ENCODE measurements around the gene PCSK1N.

GRCh38 chrX:48827654-48827968 is 7.8 kb downstream of the PCSK1N start:
- TF ChIP-seq EZH2phosphoT487 (IDR thresholded peaks at IDR 0.05; ENCODE audit: borderline replicate concordance): no peak
- no peak for TF ChIP-seq CTCF (conservative IDR thresholded peaks at IDR 0.05; ENCODE audit: low read length)

Measured in Loucy (cell line).